Fibroblast of skin of left quadriceps (primary cell): Measurements from ENCODE around the gene DOCK4.

Experiments
- DNase-seq, 2 experiments: peaks; one replicate each; pipeline ENCODE4 v3.0.0-alpha.2; 2013; ENCODE audit warnings: low read depth in 2 of 2

DOCK4 gene

GRCh38 chr7:112081778-112082177 is 124.4 kb downstream of the DOCK4 start:
- no peak for DNase-seq

DNA sequence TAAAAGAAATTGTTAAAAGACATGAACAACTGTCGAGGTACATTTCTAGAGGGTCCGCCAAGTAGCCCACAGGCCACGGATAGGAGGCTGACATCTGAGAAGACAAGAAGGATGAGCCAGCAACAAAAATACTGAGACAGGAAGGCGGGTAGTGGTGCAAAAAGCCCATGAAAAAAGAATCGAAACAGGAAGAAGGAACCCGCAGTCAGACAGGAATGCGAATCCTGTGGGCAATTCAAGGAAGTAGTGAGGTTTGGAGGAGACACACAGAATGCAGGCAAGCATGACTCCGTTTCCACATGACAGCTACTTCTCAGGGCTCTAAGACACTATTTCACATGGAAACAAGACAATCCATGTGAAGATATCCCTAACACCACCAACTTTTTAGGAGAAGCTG is 125.2 kb downstream of the DOCK4 start:
- DNase-seq: no peak

GRCh38 chr7:112080441-112080840 is 125.8 kb downstream of the DOCK4 start:
- peak; percentile 50 to 52 for DNase-seq

DNA sequence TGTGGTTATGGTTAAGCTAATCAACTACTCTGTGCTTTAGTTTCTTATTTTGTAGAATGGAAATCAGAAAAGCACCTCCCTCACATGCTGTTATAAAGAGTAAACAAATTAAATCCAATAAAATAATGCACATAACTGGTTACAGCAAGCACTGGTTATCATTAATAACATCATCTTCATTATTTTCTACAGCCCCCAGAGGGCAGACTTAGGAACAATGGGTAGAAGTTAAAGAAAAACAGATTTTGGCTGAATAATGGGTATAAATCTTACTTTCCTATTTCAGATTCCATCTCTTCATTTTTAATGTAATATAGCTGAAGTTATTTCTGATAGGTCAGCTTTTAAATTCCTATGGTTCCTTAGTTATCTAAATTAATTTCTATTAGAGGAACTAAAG is 126.5 kb downstream of the DOCK4 start:
- no peak for DNase-seq

- DNase-seq: no peak
These were observed 127.1 kb downstream of the DOCK4 start for GRCh38 chr7:112079122-112079521.

- no peak for DNase-seq
These were observed 129.9 kb downstream of the DOCK4 start for GRCh38 chr7:112076324-112076723.

GRCh38 chr7:112074464-112074863 is 131.7 kb downstream of the DOCK4 start:
- DNase-seq: no peak

GRCh38 chr7:112073530-112073929 is 132.7 kb downstream of the DOCK4 start:
- DNase-seq: no peak

DNA sequence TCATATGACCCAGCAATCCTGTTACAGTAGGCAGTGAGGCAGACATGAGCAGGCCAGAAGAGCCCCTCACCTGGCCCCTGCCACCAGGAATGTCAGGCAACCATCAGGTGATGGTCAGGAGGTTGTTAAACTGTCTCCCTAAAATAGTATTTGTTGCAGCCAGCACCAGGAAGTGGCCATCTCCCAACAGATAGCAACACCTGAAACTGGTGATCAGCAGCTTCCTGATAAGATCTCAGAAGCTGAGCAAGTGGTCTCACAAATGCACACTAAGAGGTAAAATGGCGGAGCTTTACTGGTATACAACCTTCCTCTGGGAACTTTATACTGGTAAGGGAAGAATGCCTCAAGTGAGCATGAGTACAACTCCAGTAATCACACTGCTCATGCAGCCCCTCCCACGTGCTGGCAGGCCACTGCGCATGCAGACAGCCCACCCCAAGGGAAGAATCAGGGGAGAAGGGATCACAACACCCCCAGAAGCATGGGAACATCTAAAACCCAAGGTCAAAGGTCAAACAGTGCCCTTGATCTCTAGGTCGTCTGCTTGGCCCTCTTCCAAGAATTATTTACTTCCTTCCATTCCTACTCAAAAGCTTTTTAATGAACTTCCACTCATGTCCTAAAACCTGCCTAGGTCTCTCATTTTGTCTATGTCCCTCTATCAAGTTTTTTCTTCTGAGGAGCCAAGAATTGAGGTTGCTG is 133.5 kb downstream of the DOCK4 start:
- DNase-seq: no peak

DNA sequence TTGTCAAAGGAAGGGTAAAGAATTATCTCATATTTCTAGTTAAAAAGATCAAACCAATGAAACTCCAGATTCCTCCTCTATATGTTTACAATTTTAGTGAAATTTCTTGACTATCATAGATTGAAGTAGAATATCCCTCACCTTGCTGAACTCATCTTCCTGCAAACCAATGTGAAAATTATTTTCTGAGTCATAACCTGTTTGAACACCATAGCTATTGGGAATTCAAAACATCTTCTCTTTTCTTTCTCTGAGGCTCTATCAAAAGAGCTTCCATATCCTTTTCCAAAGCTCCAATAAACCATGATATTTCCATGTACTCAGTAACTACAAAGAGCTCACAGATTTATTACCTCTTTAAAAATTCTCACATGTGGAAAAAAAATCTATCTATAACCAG is 134.3 kb downstream of the DOCK4 start:
- no peak for DNase-seq

GRCh38 chr7:112070674-112071256 is 135.4 kb downstream of the DOCK4 start:
- DNase-seq: no peak

GRCh38 chr7:112069879-112070321 is 136.3 kb downstream of the DOCK4 start:
- DNase-seq: no peak

GRCh38 chr7:112068967-112069366 is 137.2 kb downstream of the DOCK4 start:
- DNase-seq: no peak

DNA sequence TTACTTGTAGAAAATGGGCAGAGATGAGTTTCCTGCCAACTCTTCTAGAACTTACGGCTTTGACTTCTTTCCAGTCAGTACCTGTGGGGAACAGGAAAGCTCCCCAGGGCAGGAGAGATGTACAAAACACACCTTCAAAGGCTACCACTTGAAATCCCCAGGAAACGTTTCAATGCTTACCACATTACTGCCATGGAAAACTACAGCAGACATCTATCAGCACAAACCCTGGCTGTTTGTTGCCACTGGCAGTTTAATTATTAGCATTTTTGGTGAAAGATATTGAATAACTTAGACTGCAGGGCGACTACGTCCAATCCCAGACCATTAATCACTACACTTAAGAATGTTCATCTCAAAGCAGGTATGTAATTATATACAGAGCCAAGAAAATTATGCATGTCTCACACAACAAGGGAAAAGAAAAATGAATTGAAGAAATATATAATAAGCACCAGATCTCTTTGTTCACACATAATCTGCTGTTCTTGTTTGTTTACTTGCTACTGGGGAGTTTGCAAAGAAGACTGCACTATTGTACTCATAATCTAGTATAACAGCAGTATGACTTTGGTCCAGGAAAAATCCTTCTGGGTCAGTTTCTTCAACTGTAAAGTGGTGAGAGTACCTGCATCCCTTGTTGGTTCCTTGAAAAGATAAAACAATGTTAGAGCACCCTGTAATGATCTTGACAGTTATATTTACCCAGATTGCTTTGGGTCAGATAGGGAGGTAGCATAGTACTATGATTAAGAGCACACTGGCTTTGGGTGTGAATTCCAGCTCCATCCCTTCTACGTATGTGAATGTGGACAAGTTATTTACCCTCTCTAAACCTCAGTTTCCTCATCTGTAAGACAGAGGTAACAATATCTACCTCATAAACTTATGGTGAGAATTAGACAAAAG is 138.3 kb downstream of the DOCK4 start:
- no peak for DNase-seq

DNA sequence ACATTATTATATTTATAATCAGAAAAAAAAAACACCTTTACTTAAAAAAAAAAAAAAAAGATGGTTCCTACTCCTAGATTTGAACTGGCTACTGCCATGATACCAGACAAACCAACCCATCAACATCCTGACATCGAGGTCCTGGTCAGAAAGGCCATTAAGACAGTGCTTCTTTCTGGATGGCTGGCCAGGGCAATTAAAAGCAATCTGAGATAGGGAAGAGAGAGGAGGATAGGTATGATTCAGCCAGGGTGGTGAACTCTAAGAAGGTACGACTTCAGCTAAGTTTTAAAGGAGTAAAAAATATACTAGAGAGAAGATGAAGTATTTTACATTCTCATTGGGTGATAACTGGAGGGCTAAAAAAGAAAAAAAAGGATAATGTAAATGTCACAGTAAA is 139.0 kb downstream of the DOCK4 start:
- DNase-seq: no peak

- DNase-seq: no peak
These were observed 140.4 kb downstream of the DOCK4 start for GRCh38 chr7:112065758-112066157.

- DNase-seq: no peak
These were observed 141.4 kb downstream of the DOCK4 start for GRCh38 chr7:112064627-112065385.

DNA sequence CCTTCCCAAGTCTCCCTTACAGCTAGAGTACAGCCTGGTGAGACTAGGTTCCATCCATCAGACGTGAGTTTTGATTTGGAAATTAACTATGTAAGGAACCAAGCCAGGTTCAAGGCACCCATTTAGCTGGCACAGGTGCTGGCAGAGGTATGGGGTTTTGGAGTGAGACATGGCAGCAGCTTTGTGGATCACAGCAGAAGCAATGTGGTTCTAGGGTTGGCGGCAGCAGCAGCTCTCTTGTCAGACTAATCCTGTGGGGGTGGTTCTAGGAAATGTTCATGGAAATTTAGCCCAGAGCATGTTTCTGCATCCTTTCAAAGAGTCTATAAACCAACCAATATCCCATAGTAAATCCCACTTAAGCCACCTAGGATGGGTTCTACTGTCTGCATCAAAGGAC is 142.2 kb downstream of the DOCK4 start:
- DNase-seq: no peak

DNA sequence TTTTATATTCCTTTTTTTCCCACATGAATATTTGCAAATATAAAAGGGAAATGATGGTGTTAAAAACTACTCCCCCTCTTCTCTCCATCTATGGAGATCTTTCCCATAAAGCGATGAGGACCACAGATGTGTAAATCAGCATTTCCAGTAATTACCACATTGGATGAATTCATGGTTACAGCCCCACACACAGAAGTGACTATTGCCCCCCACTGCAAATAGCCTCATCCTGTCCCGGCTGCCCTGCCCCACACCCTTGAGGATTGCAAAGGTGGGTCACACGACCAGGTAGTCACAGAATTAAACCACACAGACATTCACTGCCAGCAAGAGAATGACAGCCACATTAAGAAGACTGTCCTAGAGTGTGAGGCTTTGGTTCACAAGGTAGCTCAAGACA is 145.1 kb downstream of the DOCK4 start:
- no peak for DNase-seq

GRCh38 chr7:112060625-112061024 is 145.6 kb downstream of the DOCK4 start:
- DNase-seq: no peak

- no peak for DNase-seq
These were observed 146.5 kb downstream of the DOCK4 start for GRCh38 chr7:112059675-112060074.

- no peak for DNase-seq
These were observed 147.5 kb downstream of the DOCK4 start for GRCh38 chr7:112058686-112059085.
